ENCODE results near the gene AS3MT. TPM values are rescaled to one million over a fixed set of nuclear protein-coding genes. Genes with fewer than 3 reads are reported as not detected.

Gene AS3MT
- total RNA-seq, 3 donors from 2014 or later = 0.27 to 1.6 TPM; not detected in 1

DNA sequence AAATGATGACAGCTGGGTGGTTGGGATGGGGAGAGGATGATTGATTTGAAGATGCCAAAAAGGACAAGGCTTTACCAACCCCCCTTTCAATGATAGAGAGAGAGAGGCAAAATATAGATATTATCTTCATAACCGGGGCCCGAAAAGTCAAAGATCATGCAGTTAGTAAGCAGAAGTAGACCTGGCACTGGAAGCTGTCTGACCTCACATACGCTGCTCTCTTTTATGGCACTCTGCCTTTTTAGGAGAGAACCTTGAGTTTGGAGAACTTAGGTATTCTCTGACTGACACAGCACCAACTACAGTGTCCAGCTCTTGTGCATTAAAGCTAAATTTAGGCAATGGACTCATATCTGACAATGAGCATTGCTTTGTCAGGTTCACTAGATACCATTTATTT lies 79.5 kb downstream of the AS3MT start:
- intact Hi-C loops (cut with DNase I, micrococcal nuclease) = no loop called here
- no peak for DNase-seq
- TF ChIP-seq, protein P1, sequence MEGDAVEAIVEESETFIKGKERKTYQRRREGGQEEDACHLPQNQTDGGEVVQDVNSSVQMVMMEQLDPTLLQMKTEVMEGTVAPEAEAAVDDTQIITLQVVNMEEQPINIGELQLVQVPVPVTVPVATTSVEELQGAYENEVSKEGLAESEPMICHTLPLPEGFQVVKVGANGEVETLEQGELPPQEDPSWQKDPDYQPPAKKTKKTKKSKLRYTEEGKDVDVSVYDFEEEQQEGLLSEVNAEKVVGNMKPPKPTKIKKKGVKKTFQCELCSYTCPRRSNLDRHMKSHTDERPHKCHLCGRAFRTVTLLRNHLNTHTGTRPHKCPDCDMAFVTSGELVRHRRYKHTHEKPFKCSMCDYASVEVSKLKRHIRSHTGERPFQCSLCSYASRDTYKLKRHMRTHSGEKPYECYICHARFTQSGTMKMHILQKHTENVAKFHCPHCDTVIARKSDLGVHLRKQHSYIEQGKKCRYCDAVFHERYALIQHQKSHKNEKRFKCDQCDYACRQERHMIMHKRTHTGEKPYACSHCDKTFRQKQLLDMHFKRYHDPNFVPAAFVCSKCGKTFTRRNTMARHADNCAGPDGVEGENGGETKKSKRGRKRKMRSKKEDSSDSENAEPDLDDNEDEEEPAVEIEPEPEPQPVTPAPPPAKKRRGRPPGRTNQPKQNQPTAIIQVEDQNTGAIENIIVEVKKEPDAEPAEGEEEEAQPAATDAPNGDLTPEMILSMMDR (IDR thresholded peaks at IDR 0.05) = no peak
- ATAC-seq = no peak
- H3K36me3 ChIP-seq (ENCODE audit: low read depth) = no peaks in the 10 kb centered on the region
- no peak overlapping the region for H3K4me3 ChIP-seq
- H3K4me1 ChIP-seq (ENCODE audit: low read depth) = no peaks in the 10 kb centered on the region
- H3K9me3 ChIP-seq = no peaks in the 10 kb centered on the region

DNA sequence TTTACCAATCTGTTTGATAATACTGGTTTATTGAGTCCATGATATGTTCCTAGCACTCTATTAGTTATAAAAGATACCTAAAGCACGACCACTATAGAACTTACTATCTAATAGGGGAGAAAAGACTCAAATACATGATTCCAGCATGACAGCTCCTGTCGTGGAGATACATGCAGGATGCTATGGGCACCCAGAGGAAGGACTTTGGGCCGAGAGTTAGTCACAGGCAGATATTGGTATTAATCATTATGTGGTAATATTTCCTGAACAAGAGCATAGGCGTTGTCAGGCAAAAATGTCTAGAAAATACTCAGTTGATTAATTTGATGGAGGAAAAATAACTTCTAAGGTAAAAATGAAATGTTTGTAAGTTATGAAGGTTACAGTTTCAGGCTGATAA lies 80.6 kb downstream of the AS3MT start:
- Histone ChIP-seq H3K4me3 (no peak overlapping the region), H3K4me1 (ENCODE audit: low read depth) (no peaks in the 10 kb centered on the region), H3K9me3 (no peaks in the 10 kb centered on the region), H3K36me3 (ENCODE audit: low read depth) (no peaks in the 10 kb centered on the region)
- TF ChIP-seq, protein P1 (IDR thresholded peaks at IDR 0.05) = no peak
- intact Hi-C loops (cut with DNase I, micrococcal nuclease) = no loop called here
- ATAC-seq = no peak
- no peak for DNase-seq

DNA sequence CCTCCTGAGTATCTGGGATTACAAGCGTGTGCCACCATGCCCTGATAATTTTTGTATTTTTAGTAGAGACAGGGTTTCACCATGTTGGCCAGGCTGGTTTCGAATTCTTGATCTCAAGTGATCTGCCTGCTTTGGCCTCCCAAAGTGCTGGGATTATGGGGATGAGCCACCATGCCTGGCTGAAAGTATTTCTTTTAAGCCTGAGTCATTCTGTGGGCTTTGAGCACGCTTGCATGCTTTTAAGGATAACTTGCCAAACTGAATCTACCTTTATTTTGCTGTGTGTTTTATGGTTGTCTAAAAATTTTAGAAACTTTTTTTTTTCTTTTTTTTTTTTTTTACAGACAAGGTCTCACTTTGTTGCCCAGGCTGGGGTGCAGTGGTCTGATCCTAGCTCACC lies 82.0 kb downstream of the AS3MT start:
- Histone ChIP-seq H3K9me3 (no peaks in the 10 kb centered on the region), H3K4me3 (no peak overlapping the region), H3K4me1 (ENCODE audit: low read depth) (no peaks in the 10 kb centered on the region), H3K36me3 (ENCODE audit: low read depth) (no peaks in the 10 kb centered on the region)
- TF ChIP-seq, protein P1 (IDR thresholded peaks at IDR 0.05) = no peak
- ATAC-seq (no peak), DNase-seq (no peak)
- intact Hi-C loops (cut with DNase I, micrococcal nuclease) = no loop called here

Other genes with a start within 250 kb of the AS3MT start
- 10 to 100 TPM; 65.5 to 89.9 (median 71.3) TPM for gene TRIM8, start 225.0 kb upstream of the AS3MT start, total RNA-seq
- gene ARL3, start 155.1 kb upstream of the AS3MT start, total RNA-seq = 10 to 100 TPM in 1 of 3 donors, 1 to 10 TPM in 2; 2.4 to 11.2 (median 4.4) TPM
- gene SFXN2, start 154.8 kb upstream of the AS3MT start, total RNA-seq = 10 to 100 TPM in 2 of 3 donors, 1 to 10 TPM in 1; 6.9 to 19.1 (median 14.2) TPM
- gene WBP1L, start 125.5 kb upstream of the AS3MT start, total RNA-seq = 10 to 100 TPM; 38.9 to 61.3 (median 51.0) TPM
- gene CYP17A1, start 32.1 kb upstream of the AS3MT start, total RNA-seq = under 1 TPM in 1 of 3 donors, not detected in 2; 0.96 TPM
- gene BORCS7, start 15.2 kb upstream of the AS3MT start, total RNA-seq = 10 to 100 TPM; 17.1 to 18.6 (median 18.4) TPM
- 10 to 100 TPM; 22.6 to 53.2 (median 27.3) TPM for gene CNNM2, start 48.8 kb downstream of the AS3MT start, total RNA-seq

Measured in mucosa of descending colon (tissue), 3 donors.